NCI-H446 treated with DMSO at 0.1 percent for 48 hours (cell line): ENCODE data around the gene ZNF783.
"Not testable (repeated sequence)": the region's sequence is repeated elsewhere in the genome, so short reads cannot be mapped to it uniquely, and the experiment has no call there.

Experiments
- DNase-seq: peaks from one replicate; lab custom pipeline; 2025; lab: John Stamatoyannopoulos, UW

The ZNF783 gene

GRCh38 chr7:149261829-149262617 lies at the start of gene ZNF783:
TSS of gene ZNF783 (plus strand) at chr7:149262196. CDS start at chr7:149262334, 138 bp downstream.
- peak; percentile 61 for DNase-seq

DNA sequence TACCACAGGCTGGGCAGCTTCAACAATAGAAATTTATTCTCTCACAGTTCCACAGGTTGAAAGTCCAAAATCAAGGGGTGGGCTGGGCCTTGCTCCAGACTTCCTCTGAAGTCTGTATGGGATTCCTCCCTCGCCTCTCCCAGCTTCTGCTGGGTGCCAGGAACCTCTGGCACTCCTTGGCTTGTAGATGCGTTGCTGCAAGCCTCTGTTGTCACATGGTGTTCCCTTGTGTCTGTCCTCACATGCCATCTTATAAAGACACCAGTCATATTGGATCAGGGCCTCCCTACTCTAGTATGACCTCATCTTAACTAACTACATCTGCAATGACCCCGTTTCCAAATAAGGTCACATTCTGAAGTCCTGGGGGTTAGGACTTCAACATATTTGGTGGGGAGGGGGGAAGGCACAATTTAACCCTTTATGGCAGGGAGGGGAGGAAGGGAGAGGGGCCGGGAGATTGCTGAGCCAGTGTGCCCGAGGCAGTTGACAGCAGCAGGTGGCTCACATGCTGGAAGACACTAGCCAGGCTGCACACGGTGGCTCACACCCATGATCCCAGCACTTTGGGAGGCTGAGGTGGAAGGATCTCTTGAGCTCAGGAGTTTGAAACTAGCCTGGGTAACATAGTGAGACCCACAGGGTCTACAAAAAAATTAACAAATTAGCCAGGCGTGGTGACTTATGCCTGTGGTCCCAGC lies 47.8 kb upstream of the ZNF783 start:
- no peak for DNase-seq

- no peak for DNase-seq
Observed at GRCh38 chr7:149216402-149216801, 45.6 kb upstream of the ZNF783 start.

DNA sequence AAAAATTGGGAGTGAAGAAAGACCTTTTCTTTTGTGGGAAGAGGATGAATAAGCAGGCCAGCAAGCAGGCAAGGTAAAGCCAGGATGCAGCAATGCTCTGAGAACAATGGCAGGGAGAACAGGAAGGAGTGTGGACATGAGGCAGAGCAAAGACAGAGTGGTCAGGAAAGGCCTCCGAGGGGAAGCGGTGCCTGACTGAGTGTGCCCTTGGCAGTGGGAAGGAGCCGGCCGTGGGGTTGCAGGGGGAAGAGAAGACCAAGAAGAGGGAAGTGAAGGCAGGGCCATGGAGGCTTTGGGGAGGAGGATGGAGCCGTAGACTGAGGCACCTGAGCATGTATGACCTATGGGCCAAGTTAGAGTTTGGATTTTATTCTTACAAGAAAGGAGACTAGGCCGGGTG lies 44.4 kb upstream of the ZNF783 start:
- DNase-seq = no peak

GRCh38 chr7:149218469-149219420 lies 43.3 kb upstream of the ZNF783 start:
- no peak for DNase-seq

GRCh38 chr7:149220534-149220933 lies 41.5 kb upstream of the ZNF783 start:
- no peak for DNase-seq

DNA sequence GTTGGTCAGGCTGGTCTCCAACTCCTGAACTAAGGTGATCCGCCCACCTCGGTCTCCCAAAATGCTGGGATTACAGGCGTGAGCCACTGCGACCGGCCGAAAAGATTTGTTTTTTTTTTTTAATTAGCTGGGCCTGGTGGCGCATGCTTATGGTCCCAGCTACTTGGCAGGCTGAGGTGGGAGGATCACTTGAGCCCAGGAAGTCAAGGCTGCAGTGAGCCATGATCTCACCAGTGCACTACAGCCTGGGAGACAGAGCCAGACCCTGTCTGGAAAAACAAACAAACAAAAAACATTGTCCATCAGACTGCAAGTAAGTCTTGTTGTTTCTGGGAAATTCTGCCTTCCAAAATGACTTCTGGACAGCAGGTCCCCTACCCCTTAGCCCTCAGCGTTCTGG lies 38.8 kb upstream of the ZNF783 start:
- no peak for DNase-seq

GRCh38 chr7:149223761-149224160 lies 38.2 kb upstream of the ZNF783 start:
- DNase-seq = no peak

GRCh38 chr7:149224352-149224751 lies 37.6 kb upstream of the ZNF783 start:
- no peak for DNase-seq

DNA sequence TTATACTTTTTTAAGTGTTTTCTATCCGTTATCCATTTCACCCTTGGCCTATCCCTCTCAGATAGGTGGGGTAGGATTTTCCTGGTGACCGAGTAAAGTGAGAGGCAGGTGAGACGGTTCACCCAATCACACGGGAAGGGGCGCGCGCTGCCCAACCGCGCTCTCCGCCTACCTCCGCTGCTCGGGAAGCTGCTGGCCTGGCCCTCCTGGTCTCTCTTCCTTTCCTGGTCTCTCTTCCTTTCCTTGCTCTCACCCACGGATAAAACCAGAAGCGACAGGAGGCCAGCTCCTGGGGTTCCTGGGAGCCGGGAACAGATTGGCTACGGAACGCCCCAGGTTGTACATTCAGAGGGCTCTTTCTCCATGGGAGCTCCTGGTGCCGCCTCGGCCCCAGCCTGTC lies 36.9 kb upstream of the ZNF783 start:
- no peak for DNase-seq

DNA sequence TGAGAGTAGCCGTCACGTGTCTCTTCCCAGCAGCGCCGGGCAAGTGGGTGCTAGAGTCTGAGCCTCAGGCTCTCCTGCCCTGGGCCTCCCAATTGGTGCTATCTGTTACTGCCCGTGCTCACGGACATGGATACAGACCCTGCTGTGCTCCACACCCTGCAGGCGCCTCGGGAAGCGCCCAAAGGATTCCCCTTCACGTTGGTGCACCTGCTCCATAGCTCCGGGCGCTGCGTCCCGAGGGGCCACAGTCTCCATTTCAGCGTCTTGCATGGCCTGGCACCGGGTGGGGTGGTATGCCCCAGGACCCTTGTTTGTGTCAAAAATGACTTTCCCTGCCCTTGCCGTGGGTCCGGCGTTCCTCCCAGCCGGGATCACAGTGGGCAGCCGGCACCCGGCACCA lies 36.3 kb upstream of the ZNF783 start:
- no peak for DNase-seq

DNA sequence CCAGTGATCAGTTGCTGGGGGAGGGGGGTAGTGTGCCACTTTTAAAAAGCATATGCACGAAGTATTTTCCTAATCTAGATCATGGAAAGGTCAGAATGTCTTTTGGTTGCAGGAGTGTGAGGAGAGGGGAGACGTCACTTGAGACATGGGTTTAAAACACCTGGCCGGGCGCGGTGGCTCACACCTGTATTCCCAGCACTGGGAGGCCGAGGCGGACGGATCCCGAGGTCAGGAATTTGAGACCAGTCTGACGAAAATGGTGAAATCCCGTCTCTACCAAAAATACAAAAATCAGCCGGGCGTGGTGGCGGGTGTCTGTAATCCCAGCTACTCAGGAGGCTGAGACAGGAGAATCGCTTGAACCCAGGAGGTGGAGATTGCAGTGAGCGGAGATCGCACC lies 35.6 kb upstream of the ZNF783 start:
- not testable (repeated sequence) for DNase-seq

GRCh38 chr7:149226840-149227494 lies 35.0 kb upstream of the ZNF783 start:
- DNase-seq = no peak

GRCh38 chr7:149228831-149229471 lies 33.0 kb upstream of the ZNF783 start:
- DNase-seq = no peak

DNA sequence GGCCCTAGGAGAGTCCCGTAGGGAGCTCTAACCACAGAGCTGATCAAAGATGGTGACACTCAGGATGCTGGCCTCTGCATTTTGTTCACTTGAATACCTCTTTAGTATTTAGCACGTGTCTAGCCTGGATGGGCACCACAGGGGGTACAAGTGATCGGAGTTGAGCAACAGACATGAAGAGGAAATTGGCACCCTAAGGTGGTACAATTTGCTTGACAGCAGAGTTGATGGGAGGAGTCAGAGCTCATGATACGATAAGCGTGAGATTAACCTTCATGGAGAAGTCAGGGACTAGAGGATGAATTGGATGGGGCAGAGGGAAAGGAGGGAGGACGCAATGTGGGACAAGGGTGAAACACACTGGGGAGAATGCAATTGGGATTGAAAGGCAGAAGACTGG lies 32.5 kb upstream of the ZNF783 start:
- DNase-seq = no peak

DNA sequence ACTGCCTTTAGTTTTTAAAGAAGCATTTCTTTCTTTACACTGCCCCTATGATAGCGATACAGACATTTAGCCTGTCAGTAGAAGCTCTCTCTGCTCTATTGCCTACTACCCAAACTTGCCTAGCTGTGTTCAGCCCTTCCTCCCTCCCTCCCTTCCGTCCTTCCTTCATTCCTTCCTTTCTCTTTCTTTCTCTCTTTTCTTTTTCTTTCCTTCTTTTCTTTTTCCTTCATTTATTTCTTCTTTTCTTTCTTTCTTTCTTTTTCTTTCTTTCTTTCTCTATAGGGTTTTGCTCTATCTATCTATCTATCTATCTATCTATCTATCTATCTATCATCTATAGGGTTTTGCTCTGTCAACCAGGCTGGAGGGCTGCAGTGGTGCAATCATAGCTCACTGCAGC lies 29.6 kb upstream of the ZNF783 start:
- no peak for DNase-seq

DNA sequence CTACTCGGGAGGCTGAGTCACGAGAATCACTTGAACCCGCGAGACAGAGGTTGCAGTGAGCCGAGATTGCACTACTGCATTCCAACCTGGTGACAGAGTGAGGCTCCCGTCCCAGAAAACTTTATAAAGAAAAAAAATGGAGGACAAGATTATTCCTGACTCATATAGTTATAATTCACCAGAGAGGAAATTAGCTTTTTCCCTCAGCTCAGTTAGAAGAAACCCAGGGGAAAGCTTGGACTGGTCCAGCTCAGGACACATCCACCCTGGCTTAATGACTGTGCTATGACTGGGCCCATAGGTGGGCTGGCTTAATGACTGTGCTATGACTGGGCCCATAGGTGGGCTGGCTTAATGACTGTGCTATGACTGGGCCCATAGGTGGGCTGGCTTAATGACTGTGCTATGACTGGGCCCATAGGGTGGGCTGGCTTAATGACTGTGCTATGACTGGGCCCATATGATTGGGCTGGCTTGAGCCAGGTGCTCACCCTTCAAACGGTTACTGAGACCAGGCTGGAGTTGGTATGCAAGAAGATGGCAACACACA lies 28.3 kb upstream of the ZNF783 start:
- not testable (repeated sequence) for DNase-seq

GRCh38 chr7:149237502-149237901 lies 24.5 kb upstream of the ZNF783 start:
- no peak for DNase-seq

DNA sequence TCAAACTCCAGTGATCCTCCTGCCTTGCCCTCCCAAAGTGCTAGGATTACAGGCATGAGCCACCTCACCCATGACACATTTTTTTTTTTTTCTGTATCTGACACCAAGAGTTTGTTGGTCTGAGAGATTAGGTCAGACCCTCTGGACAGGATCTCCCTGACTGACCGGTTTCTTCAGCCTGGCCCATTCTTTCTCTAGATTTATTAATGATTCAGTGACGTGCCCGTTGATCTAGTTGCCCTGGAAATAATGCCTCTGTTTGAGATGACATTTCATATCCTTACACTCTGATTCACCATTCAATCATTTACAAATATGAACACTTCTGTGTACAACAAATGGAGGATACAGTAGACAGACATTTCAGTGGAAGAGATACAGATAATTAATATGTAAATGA lies 23.9 kb upstream of the ZNF783 start:
- DNase-seq = no peak

DNA sequence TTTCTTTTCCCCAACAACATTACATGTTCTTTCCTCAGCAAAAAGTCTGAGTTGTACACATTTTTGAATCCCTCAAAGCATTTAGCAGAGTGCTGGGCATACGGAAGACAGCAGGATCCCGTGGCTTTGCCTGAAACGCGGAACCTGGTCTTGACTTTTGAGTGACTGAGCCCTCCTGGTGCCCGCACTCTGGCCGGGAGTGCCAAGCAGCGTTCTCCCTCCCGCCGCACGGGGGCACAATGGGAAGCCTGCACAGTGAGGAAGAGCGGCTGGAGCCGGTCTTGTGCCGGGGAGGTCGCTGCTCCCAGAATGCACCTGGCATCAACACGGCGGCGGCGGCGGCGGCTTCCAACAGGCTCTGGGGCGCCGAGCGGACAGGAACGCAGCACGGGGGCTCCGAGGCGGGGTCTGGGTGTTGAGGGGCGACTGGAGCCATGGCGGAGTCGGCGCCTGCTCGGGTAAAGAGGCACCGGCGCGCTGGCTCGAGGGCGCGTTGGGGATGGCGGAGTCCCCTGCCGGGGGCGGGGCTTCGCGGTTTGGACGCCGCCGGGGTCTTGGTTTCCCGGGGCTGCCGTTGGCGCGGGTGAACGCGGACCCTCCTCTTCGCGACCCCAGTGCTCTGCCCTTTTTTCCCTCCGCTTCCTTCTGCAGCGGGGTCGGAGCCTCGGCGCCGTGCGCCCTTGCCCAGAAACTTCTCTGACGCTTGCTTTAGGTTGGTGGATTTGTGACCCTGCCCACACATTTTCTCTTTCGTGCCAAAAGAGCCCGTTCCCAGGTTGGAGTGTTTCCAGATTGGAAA lies 22.5 kb upstream of the ZNF783 start, which contains the start of gene ZNF212:
TSS of gene ZNF212 (plus strand) at position 307 of the 799 bp plus-strand sequence. CDS start at position 435, 128 bp downstream.
- DNase-seq = peak; percentile 65
